HG03039 (cell line): ENCODE results near the gene P2RY8.
"Not testable (repeated sequence)": the region's sequence is repeated elsewhere in the genome, so short reads cannot be mapped to it uniquely, and the experiment has no call there.

ENCODE experiments used
- ATAC-seq: cut with Tn5 transposase; IDR thresholded peaks from one replicate; pipeline ENCODE4 v1.9.1; 2021; ENCODE audit warnings: mild to moderate bottlenecking, moderate library complexity; ENCODE audit not compliant: unreplicated experiment

The P2RY8 gene

DNA sequence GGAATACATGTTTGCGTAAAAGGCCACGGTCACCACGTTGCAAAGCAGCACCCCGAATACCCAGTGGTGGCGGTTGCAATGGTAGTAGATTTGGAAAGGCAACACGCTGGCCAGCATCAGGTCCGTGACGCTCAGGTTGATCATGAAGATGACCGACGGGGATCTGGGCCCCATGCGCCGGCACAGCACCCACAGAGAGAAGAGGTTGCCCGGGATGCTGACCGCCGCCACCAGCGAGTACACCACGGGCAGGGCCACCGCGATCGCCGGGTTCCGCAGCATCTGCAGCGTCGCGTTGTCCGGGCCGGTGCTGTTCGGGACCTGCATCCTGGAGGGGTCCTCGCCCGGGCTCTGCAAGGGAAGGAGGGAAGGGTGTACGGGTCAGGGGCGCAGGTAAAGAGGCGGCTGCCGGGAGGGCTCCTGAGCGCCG, 70.7 kb downstream of the P2RY8 start:
- ATAC-seq: no peak

DNA sequence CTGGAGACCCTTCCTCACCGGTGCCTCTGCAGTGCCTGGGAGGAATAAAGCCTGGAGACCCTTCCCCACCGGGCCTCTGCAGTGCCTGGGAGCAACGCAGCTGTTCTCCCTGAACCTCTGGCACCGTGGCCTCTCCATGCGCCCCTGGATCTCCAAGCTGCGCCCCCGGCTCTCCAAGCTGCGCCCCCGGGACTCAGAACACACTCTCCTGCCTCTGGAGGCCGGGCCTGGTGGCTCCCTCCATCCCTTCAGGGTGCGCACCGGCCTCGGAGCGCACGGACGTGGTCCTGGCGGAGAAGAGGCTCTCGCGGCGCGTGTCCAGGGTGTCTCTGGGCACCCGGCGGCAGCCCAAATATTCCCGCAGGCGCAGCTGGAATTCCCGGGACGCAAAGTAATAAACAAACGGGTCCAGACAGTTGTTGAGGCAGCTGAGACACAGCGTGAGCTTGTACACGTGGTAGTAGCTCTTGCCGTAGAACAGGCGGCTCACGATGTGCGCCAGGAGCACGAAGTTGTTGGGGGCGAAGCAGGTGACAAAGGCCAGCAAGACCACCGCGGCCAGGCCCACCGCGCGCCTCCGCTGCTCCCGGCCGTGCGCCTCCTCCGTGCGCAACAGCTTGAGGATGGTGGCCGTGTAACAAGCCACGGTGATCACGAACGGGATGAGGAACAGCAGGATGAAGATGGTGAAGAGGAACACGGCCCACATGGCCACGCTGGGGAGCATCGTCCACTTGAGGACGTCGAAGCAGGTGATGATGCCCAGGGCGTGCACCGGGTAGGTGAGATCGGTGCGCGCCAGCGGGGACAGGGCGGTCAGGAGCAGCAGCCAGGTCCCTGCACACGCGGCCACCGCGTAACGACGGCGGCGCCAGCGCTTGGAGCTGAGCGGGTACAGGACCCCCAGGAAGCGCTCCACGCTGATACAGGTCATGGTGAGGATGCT, 71.4 kb downstream of the P2RY8 start:
- no peak for ATAC-seq

DNA sequence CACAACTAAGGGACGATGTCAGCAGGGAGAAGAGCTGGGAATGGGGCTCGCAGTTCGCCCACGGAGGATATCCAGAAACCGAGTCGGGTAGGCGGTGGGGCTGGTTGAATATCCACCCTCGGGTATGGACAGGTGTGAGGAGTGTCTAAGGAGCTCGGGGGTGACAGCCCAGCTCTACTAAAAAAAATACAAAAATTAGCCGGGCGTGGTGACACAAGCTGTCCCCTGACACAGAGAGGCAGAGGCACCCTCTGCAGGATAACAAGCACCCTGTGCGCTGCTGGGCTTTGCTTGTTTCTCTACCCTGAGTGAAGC, 72.1 kb downstream of the P2RY8 start:
- ATAC-seq: no peak

DNA sequence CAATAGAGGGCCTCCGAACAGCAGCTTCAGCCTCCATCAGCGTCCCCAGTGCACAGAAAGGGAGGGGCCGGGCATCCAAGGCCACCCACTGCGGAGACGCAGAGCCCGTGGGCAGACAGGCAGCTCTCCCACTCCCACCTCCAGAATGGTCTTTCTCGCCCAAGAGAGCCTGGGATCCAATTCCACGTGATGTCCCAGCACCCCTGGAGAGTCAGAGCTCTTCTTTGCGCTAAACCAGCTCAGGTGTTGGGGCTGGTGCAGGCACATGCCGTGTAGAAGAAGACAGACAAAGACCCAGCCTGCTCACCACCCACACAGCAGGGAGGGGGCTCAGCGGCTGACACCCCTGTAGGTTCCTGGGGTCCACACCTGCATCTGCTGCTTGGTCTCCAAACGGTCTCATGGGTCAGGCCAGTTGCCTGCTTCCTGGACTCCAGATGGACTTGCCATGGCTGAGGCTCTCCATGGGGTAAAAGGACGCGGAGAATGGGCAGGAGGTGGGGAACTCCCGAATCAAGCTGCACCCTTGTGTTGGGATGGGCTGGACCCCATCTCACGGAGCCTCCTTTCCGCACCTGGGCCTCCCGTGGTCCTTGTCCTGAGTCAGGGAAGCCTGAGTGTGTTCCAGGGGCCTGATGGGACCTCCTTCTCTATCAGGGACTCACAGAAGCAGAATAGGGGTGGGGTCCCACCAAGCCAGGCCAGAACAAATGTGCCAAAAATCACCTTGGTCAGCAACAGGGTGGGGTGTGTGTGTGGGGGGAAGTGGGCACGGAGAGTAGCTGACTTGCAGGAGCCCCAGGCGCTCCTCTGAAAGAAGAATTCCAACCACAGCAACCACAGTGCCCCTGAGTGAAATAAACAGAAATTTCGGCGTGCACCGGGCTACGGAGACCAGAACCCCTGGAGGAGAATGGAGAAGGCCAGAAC, 72.7 kb downstream of the P2RY8 start:
- ATAC-seq: no peak

DNA sequence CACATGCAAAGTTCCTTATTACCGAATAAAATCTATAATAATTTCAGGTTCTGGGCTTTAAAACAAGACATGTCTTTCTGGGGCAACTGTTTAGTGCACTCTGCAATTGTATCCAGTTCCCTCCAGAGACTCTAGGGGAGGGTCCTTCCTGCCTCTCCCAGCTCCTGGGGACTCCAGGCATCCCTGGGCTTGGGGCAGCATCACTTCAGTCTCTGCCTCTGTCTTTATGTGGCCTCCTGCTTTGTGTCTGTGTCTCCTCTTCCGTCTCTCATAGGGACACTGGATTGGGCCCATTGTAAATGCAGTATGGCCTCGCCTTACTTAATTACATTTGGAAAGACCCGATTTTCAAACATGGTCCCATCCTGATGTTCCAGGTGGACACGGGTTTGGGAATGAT, 73.4 kb downstream of the P2RY8 start:
- no peak for ATAC-seq

DNA sequence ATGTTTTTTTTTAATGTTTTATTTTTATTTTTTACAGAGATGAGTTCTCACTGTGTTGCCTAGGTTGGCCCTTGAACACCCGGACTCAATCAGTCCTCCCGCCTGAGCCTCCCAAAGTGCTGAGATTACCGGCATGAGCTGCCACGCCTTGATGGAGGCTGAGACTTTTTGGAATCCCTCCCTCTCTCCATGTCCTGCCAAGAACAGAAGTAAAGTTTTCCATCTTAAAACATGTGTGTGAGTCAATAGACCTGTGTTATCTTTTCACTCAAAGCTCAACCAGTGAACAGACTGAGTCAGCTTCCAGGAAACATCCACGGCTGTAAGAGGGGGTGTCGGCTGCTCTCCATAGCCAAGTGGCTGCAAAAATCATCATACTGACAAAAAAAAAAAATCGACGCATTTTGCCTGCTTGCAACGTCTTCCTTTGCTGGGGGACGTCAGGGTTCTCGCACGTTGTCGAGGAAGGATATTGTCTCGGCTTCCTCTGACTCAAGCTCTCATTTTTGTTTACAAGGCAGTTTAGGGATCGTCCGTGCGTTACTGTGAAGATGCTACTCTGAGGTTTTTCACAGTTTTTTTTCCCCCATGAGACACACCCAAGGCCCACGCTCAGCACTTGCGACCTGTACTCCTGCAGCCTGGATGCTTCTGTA, 74.3 kb downstream of the P2RY8 start:
- no peak for ATAC-seq

DNA sequence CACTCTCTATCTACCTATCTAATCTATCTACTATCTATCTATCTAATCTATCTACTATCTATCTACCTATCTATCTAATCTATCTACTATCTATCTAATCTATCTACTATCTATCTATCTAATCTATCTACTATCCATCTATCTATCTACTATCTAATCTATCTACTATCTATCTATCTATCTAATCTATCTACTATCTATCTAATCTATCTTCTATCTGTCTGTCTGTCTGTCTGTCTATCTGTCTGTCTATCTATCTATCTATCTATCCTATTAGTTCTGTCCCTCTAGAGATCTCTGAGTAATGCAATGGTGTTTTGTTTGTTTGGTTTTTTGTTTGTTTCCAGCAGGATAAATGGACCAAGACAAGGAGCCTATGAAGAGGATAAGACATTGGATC, 74.9 kb downstream of the P2RY8 start:
- no peak for ATAC-seq

DNA sequence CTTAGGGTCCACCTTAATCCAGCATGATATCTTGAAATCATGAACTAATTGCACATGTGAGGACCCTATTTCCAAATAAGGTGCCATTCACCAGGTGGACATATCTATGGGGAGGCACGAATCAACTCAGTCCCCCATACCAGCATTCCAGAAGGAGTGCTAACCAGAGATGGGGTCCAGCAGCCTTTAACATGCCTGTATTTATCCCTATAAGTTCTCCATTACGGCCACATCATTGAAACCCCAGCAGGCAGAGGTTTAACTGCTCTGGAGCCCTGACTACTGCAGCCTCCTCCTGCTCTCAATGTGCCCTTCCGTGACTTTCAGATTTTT, 81.1 kb downstream of the P2RY8 start:
- no peak for ATAC-seq

DNA sequence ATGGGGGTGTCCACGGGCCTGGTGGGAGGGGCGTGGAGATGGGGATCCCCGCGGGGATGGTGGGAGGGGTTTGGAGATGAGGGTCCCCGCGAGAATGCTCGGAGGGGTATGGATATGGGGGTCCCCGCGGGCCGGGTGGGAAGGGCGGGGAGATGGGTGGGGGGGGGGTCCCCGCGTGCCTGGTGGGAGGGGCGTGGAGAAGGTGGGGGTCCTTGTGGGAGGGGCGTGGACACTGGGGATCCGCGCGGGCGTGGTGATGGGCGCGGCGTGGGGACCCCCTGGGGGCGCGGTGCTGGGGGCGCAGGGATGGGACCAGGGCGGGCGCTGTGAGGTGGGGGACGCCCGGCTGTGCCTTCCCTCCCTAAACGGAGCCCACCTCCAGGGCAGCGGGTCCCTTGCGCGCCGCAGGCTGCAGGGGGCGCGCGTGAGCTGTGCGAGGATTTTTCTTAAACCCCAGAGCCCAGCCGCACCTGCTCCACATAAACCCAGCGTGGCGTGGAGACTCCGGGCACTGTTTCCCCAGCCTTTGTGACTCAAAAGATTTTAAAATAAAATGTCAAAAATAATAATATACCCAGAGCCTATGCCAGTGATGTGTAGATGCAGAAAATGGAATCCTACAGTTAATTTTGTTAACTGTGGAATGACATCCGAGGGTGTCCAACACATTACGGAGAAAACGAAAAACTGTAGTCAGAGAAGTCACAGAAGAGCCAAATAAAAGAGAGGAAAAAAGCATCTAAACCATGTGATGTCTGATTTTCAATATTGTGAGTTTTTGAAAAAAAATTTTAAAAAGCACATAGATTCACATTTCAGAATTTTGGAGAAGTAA, 82.8 kb downstream of the P2RY8 start:
- ATAC-seq: peak; percentile 25

DNA sequence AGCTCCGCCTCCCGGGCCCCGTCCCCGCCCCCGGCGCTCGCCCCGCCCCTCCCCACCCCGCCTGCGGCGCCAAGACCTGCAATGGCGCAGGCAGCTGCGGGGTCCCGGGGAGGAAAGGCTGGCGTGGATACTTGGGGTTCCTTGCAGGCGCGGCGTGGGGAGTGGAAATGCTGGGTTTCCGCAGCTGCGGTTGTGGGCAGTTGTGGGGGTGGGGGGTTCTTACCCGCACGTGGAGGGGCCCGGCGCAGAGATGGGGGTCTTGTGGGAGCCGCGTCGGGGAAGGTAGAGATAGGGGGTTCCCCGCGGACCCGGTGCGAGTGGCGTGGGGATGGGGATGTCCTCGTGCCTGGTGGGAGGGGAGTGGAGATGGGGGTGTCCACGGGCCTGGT, 83.6 kb downstream of the P2RY8 start:
- ATAC-seq: peak; percentile 19

DNA sequence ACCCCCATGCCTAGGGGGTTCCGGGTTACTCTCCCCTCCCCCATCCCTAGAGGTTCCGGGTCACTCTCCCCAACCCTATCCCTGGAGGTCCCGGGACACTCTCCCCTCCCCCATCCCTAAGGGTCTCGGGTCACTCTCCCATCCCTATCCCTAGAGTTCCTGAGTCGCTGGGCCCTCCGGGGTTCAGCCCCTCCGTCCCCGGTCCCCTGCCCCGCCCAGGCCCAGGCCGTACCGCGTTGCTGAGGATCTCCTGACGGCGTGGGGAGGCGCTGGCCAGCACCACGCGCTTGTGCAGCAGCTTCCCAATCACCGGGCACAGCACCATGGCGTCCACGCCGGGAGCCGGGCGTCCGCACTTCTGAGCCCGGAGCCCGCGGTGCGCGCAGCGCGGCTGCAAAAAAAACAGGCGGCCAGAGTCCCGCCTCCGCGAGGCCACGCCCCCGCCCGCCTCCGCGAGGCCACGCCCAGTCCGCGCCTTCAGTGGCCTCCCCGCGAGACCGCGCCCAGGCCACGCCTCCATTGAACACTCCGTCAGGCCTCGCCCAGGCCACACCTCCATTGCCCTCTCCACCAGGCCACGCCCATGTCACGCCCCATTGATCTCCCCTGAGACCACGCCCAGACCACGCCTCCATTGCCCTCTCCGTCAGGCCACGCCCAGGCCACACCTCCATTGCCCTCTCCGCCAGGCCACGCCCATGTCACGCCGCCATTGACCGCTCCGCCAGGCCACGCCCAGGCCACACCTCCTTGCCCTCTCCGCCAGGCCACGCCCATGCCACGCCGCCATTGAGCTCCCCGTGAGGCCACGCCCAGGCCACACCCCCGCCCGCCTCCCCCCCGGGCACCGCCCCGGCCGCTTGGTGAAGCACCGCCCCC, 84.2 kb downstream of the P2RY8 start, which contains the start of gene ASMTL:
ASMTL (minus strand) TSS at position 394 of the 879 bp plus-strand sequence; CDS start at position 325, 69 bp downstream.
- ATAC-seq: peak; percentile 52

DNA sequence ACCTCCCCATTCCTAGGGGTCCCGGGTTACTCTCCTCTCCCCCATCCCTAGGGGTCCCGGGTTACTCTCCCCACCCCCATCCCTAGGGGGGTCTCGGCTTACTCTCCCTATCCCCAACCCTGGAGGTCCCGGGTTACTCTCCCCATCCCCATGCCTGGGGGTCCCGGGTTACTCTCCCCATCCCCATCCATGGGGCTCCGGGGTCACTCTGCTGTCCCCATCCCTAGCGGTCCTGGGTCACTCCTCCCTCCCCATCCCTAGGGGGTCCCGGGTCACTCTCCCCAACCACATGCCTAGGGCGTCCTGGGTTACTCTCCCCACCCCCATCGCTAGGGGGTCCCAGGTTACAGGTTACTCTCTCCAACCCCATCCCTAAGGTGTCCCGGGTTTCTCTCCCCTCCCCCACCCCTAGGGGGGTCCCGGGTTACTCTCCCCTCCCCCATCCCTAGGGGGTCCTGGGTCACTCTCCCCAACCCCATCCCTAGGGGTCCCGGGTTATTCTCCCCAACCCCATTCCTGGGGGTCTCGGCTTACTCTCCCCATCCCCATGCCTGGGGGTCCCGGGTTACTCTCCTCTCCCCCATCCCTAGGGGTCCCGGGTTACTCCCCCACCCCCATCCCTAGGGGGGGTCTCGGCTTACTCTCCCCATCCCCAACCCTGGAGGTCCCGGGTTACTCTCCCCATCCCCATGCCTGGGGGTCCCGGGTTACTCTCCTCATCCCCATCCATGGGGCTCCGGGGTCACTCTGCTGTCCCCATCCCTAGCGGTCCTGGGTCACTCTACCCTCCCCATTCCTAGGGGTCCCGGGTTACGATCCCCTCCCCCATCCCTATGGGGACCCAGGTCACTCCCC, 85.1 kb downstream of the P2RY8 start:
- ATAC-seq: no peak

DNA sequence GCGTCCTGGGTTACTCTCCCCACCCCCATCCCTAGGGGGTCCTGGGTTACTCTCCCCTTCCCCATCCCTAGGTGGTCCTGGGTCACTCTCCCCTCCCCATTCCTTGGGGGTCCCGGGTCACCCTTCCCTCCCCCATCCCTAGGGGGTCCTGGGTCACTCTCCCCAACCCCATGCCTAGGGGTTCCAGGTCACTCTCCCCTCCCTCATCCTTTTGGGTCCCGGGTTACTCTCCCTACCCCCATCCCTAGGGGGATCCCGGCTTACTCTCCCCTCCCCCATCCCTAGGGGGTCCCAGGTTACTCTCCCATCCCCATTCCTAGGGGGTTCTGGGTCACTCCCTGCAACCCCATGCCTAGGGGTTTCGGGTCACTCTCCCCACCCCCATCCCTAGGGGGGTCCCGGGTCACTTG, 85.7 kb downstream of the P2RY8 start:
- ATAC-seq: no peak

DNA sequence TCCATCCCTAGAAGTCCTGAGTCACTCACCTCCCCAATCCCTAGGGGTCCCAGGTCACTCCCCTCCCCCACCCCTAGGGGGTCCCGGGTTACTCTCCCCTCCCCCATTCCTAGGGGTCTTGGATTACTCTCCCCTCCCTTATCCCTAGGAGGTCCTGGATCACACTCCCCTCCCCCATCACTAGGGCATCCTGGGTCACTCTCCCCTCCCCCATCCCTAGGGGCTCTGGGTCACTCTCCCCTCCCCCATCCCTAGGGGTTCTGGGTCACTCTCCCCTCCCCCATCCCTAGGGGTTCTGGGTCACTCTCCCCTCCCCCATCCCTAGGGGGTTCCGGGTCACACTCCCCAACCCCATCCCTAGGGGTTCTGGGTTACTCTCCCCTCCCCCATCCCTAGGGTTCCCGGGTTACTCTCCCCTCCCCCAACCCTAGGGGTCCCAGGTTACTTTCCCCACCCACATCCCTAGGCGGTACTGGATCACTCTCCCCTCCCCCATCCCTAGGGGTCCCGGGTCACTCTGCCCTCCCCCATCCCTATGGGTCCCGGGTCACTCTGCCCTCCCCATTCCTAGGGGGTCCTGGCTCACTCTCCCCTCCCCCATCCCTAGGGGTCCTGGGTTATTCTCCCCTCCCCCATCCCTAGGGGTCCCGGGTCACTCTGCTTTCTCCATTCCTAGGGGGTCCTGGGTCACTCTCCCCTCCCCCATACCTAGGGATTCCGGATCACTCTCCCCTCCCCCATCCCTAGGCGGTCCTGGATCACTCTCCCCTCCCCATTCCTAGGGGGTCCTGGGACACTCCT, 86.4 kb downstream of the P2RY8 start:
- ATAC-seq: no peak

DNA sequence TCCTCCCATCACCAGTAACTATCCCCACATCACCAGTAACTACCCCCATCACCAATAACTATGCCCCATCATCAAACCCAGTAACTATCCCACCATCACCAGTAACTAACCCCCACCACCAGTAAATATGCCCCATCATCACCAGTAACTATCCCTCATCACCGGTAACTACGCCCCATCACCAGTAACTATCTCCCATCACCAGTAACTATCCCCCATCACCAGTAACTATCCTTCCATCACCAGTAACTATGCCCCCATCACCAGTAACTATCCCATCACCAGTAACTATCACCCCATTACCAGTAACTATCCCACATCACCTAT, 87.2 kb downstream of the P2RY8 start:
- ATAC-seq: no peak

DNA sequence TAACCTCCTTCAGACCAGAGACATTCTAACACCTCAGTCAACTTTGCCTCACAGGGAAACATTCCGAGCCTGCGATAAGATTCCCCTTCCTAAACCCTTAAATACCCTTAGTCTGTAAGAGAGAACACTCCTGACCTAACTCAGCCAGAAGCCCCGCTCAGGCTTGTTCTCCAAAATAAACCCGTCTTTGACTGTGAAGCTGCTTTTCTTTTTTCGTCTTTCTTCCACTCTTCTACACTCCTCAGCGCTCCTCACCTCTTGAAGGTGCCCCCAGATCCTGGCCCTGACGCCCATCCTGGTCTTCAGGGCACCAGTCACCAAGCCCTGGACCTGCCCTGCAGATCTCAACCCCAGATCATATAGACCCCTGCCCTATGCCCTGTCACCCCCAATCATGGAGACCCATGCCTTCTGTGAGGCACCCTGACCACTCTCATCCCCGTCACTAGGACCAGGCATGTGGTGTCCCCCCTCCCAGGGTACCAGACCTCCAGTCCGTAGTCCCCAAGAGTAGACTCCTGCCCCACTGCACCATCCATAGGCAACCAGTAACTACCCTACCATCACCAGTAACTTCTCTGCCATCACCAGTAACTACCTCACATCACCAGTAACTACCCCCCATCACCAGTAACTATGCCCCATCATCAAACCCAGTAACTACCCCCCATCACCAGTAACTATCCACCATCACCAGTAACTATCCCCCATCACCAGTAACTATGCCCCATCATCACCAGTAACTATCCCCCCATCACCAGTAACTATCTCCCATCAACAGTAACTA, 87.8 kb downstream of the P2RY8 start:
- no peak for ATAC-seq

DNA sequence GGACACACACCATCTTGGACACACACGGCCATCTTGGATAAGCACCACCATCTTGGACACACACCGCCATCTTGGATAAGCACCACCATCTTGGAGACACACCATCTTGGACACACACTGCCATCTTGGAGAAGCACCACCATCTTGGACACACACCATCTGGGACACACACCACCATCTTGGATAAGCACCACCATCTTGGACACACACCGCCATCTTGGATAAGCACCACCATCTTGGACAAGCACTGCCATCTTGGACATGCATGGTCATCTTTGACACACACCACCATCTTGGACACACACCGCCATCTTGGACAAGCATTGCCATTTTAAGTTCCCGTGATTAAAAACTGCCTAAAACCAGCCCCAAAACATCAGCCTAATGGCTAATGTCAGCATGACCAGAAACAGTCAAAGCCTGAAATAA, 88.4 kb downstream of the P2RY8 start:
- not testable (repeated sequence) for ATAC-seq
